H1 (cell line): ENCODE measurements around the gene CDCA4. TPM values are rescaled to one million over a fixed set of nuclear protein-coding genes. Genes with fewer than 3 reads are reported as not detected.

Experiments
- CTCF ChIA-PET: fragments of 300-600 bp; sonication (Branson Sonifier 250); formaldehyde crosslinking; loops from one replicate; lab custom pipeline; 2021; ENCODE audit not compliant: partially characterized antibody; lab: Charles Lee
- POLR2A ChIA-PET: fragments of 300-600 bp; sonication (Branson Sonifier 250); formaldehyde crosslinking; loops from one replicate; lab custom pipeline; 2021; ENCODE audit warnings: inconsistent platforms; ENCODE audit not compliant: partially characterized antibody; lab: Charles Lee
- DNase-seq, 2 experiments: peaks; one replicate each; pipeline versions ENCODE4 v3.0.0 to v3.0.0-alpha.2; 2010 to 2022; ENCODE audit warnings: low spot score in 2 of 2, low read depth in 1 of 2, mixed read lengths in 1 of 2
- FAIRE-seq: peaks from 2 replicates; lab custom pipeline; 2011; peaks lifted over from hg19 to GRCh38; lab: Jason Lieb, UNC
- H2AFZ ChIP-seq: 2 replicates; pipeline ENCODE4 v1.8.1; 2012; ENCODE audit warnings: low read length, inconsistent platforms
- H2AK5ac ChIP-seq: 2 replicates; pipeline ENCODE4 v1.6.1; 2013; ENCODE audit warnings: low read depth, low read length
- H2BK120ac ChIP-seq: replicated peaks from 2 replicates; pipeline ENCODE3; 2013; ENCODE audit warnings: low read depth, low read length, inconsistent platforms
- H2BK12ac ChIP-seq: 2 replicates; pipeline ENCODE4 v1.6.1; 2013; ENCODE audit warnings: low read depth, low read length
- H2BK15ac ChIP-seq: 2 replicates; pipeline ENCODE4 v1.6.1; 2013; ENCODE audit warnings: low read length
- H2BK20ac ChIP-seq: 2 replicates; pipeline ENCODE4 v1.6.1; 2013; ENCODE audit warnings: low read length
- H2BK5ac ChIP-seq: 2 replicates; pipeline ENCODE4 v1.6.1; 2013; ENCODE audit warnings: low read depth, low read length
- H3K14ac ChIP-seq: 2 replicates; pipeline ENCODE4 v1.6.1; 2013; ENCODE audit warnings: inconsistent platforms; ENCODE audit not compliant: insufficient read length
- H3K18ac ChIP-seq: 2 replicates; pipeline ENCODE4 v1.6.1; 2013; ENCODE audit warnings: low read length; ENCODE audit errors: extremely low read depth
- H3K23ac ChIP-seq: 2 replicates; pipeline ENCODE4 v1.6.1; 2013; ENCODE audit warnings: inconsistent platforms; ENCODE audit not compliant: insufficient read length
- H3K23me2 ChIP-seq: 2 replicates; pipeline ENCODE4 v1.6.1; 2013; ENCODE audit warnings: low read depth, low read length
- H3K27ac ChIP-seq: 2 replicates; pipeline ENCODE4 v1.6.1; 2011; ENCODE audit warnings: low read depth, low read length, inconsistent platforms
- H3K27me3 ChIP-seq, 4 experiments: replicated peaks in 1 of 4; 1 replicate in 1 of 4; 2 replicates in 3 of 4; pipeline versions ENCODE4 v1.6.1 to v1.8.1; 2011 to 2013; ENCODE audit warnings: low read length in 3 of 4, mild to moderate bottlenecking in 3 of 4, inconsistent platforms in 2 of 4, mixed read lengths in 2 of 4, moderate library complexity in 1 of 4; ENCODE audit not compliant: control insufficient read depth in 3 of 4, insufficient read depth in 3 of 4; ENCODE audit errors: extremely low read depth in 1 of 4
- H3K36me3 ChIP-seq, 4 experiments: 2 replicates each; pipeline versions ENCODE4 v1.6.1 to v1.8.1; 2011 to 2013; ENCODE audit warnings: mild to moderate bottlenecking in 4 of 4, low read length in 3 of 4, moderate library complexity in 2 of 4, control low read depth in 1 of 4, inconsistent platforms in 1 of 4; ENCODE audit not compliant: insufficient read depth in 4 of 4, control insufficient read depth in 2 of 4
- H3K4ac ChIP-seq: replicated peaks from 2 replicates; pipeline ENCODE3; 2013; ENCODE audit warnings: low read length, low read depth, mixed read lengths, inconsistent platforms; ENCODE audit not compliant: insufficient read length
- H3K4me1 ChIP-seq, 4 experiments: replicated peaks in 1 of 4; 1 replicate in 1 of 4; 2 replicates in 3 of 4; pipeline versions ENCODE4 v1.6.1 to v1.8.1; 2011 to 2013; ENCODE audit warnings: low read length in 3 of 4, inconsistent platforms in 2 of 4, mixed read lengths in 1 of 4; ENCODE audit not compliant: insufficient read depth in 4 of 4, control insufficient read depth in 3 of 4
- H3K4me2 ChIP-seq, 2 experiments: 2 replicates each; pipeline versions ENCODE4 v1.6.1 to v1.8.1; 2011 to 2013; ENCODE audit warnings: low read depth in 2 of 2, low read length in 2 of 2, control low read depth in 1 of 2, inconsistent platforms in 1 of 2, mild to moderate bottlenecking in 1 of 2; ENCODE audit not compliant: insufficient read depth in 1 of 2
- H3K4me3 ChIP-seq, 4 experiments: fragments of 200-600, 300-600 bp in 1 of 4; sonication (generic), shearing (Covaris generic), sonication (Bioruptor Twin) in 1 of 4; 2 replicates each; pipeline versions ENCODE4 v1.5.1 to v1.8.1; 2011 to 2016; ENCODE audit warnings: low read length in 4 of 4, low read depth in 3 of 4, control low read depth in 2 of 4, inconsistent platforms in 2 of 4, mild to moderate bottlenecking in 2 of 4, mixed read lengths in 1 of 4, moderate library complexity in 1 of 4; ENCODE audit not compliant: insufficient read depth in 2 of 4; ENCODE audit errors: extremely low read depth in 1 of 4
- H3K56ac ChIP-seq: replicated peaks from 2 replicates; pipeline ENCODE3; 2013; ENCODE audit warnings: low read depth, mild to moderate bottlenecking, mixed read lengths, low read length, inconsistent platforms; ENCODE audit not compliant: insufficient read length
- H3K79me1 ChIP-seq: 2 replicates; pipeline ENCODE4 v1.6.1; 2013; ENCODE audit warnings: low read depth, low read length, control low read depth
- H3K79me2 ChIP-seq, 2 experiments: 2 replicates each; pipeline versions ENCODE4 v1.6.1 to v1.8.1; 2012 to 2013; ENCODE audit warnings: low read length in 2 of 2, mild to moderate bottlenecking in 2 of 2, inconsistent platforms in 1 of 2; ENCODE audit not compliant: insufficient read depth in 2 of 2, control insufficient read depth in 1 of 2
- H3K9ac ChIP-seq, 4 experiments: replicated peaks in 1 of 4; 1 replicate in 1 of 4; 2 replicates in 3 of 4; pipeline versions ENCODE4 v1.6.1 to v1.8.1; 2011 to 2013; ENCODE audit warnings: low read depth in 3 of 4, low read length in 3 of 4, control low read depth in 2 of 4, mild to moderate bottlenecking in 2 of 4, moderate library complexity in 2 of 4, inconsistent platforms in 1 of 4; ENCODE audit errors: extremely low read depth in 1 of 4
- H3K9me3 ChIP-seq, 2 experiments: 2 replicates each; pipeline versions ENCODE4 v1.6.1 to v1.8.1; 2012 to 2013; ENCODE audit warnings: mild to moderate bottlenecking in 2 of 2, moderate library complexity in 2 of 2, control low read depth in 1 of 2, inconsistent platforms in 1 of 2, low read depth in 1 of 2, low read length in 1 of 2, mixed read lengths in 1 of 2; ENCODE audit not compliant: insufficient read depth in 2 of 2
- H4K20me1 ChIP-seq, 2 experiments: replicated peaks in 1 of 2; 2 replicates each; pipeline versions ENCODE3 to v1.8.1; 2011 to 2013; ENCODE audit warnings: inconsistent platforms in 2 of 2, low read length in 2 of 2, mild to moderate bottlenecking in 1 of 2; ENCODE audit not compliant: insufficient read depth in 2 of 2, control insufficient read depth in 1 of 2
- H4K5ac ChIP-seq: 2 replicates; pipeline ENCODE4 v1.6.1; 2013; ENCODE audit warnings: low read length, low read depth, mixed read lengths, inconsistent platforms; ENCODE audit not compliant: insufficient read length
- H4K8ac ChIP-seq: 2 replicates; pipeline ENCODE4 v1.8.0; 2013; ENCODE audit warnings: mild to moderate bottlenecking, moderate library complexity, low read length, inconsistent platforms; ENCODE audit not compliant: insufficient read depth; ENCODE audit errors: extremely low read depth
- H4K91ac ChIP-seq: replicated peaks from 2 replicates; pipeline ENCODE3; 2013; ENCODE audit warnings: low read length, mixed read lengths, inconsistent platforms; ENCODE audit not compliant: insufficient read length
- BACH1 ChIP-seq: IDR thresholded peaks from 2 replicates; pipeline ENCODE4 v1.6.1; 2012; ENCODE audit warnings: low read length, improper control_type of control experiment
- BCL11A ChIP-seq, 2 experiments: IDR thresholded peaks; one replicate each; pipeline ENCODE4 v1.6.1; 2011; ENCODE audit warnings: low read depth in 2 of 2, low read length in 2 of 2, mild to moderate bottlenecking in 2 of 2
- HDAC6 ChIP-seq: IDR thresholded peaks from one replicate; pipeline ENCODE4 v1.7.1; 2012; ENCODE audit warnings: low read depth, mild to moderate bottlenecking, inconsistent platforms, low read length, moderate library complexity
- YY1 ChIP-seq: IDR thresholded peaks from 2 replicates; pipeline ENCODE4 v1.6.1; 2011; ENCODE audit warnings: low read depth, mild to moderate bottlenecking, low read length
- whole genome bisulfite sequencing, 2 experiments: shearing (Covaris generic) in 1 of 2; methylation state at CpG; one replicate each; pipeline versions ENCODE4 v1.1.6 to v1.1.7; 2013 to 2015; ENCODE audit warnings: low lambda C conversion rate in 2 of 2, mixed read lengths in 2 of 2, inconsistent platforms in 1 of 2, low coverage in 1 of 2, missing lambda C conversion rate in 1 of 2; ENCODE audit not compliant: insufficient replicate concordance in 2 of 2, insufficient coverage in 1 of 2, insufficient read length in 1 of 2; ENCODE audit errors: extremely low coverage in 1 of 2, missing lambda C conversion rate in 1 of 2; 5-methylcytosine and 5-hydroxymethylcytosine counted together
- polyA plus RNA-seq, 7 experiments: library from polyadenylated mRNA; depleted of rRNA in 3 of 7; stranded (reverse) in 5 of 7; unstranded in 2 of 7; fragments of >200 nt in 5 of 7; fragments of 200-250 nt in 2 of 7; gene quantifications; 1 replicate in 5 of 7; 2 replicates in 1 of 7; 4 replicates in 1 of 7; pipeline versions ENCODE4 v1.2.1 to v1.2.3, GENCODE V29; 2011 to 2013; ENCODE audit warnings: missing spikeins in 2 of 7, mixed read lengths in 2 of 7
- total RNA-seq: library from RNA; stranded (reverse); fragmentation: NEBNext Ultra II Directional; extraction: Animal tissue kit (Norgen Biotek cat#: 25700); gene quantifications from 2 replicates; pipeline ENCODE4 v1.2.1, GENCODE V29; 2021
- TF ChIP-seq, protein P1 (sequence below): IDR thresholded peaks from 2 replicates; pipeline ENCODE4 v1.6.1; 2011; ENCODE audit warnings: low read depth, mild to moderate bottlenecking, low read length; ENCODE audit not compliant: insufficient read depth

CDCA4 gene
- total and polyA plus RNA-seq, 2 of the 8 experiments (the other 6 are each of a cell fraction or from before 2014, with no cell fraction given) = 49.9 to 62.4 TPM

DNA sequence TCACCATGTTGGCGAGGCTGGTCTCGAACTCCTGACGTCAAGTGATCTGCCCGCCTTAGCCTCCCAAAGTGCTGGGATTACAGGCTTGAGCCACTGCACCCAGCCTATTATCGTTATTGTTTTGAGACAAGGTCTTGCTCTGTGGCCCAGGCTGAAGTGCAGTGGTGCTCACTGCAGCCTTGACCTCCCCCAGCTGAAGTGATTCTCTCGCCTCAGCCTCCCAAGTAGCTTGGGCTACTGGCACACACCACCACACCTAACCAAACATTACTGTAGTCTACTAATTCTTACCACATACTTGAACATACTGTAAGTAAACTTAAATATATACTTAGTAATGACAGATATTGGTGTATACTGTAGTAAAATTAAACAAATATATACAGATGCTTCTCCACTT lies 4.5 kb upstream of the CDCA4 start:
- no peak overlapping the region for H2AFZ ChIP-seq
- ChIA-PET POLR2A (no interaction called here), CTCF (interaction anchor here (1.0 to 1.6 kb wide), 3 partner anchors 19 to 91 kb away, joined by 4 to 5 read pairs (median 4); no protein-coding TSS in a partner anchor)
- H3K23ac ChIP-seq = no peak overlapping the region
- H3K79me1 ChIP-seq = 0 out of 2 replicates have a peak, but pooled peaks cover 2% of the 10 kb centered on the region
- no peaks in the 10 kb centered on the region for H3K9me3 ChIP-seq
- TF ChIP-seq BACH1 (no peak), BCL11A (IDR thresholded peaks at IDR 0.05; ENCODE audit: low read depth in 2 of 2, low read length in 2 of 2) (no peak), YY1 (no peak), HDAC6 (no peak)
- TF ChIP-seq, protein P1, sequence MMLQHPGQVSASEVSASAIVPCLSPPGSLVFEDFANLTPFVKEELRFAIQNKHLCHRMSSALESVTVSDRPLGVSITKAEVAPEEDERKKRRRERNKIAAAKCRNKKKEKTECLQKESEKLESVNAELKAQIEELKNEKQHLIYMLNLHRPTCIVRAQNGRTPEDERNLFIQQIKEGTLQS = no peak
- H3K4me1 ChIP-seq = peaks cover 0 to 1% (median 0%) of the 10 kb centered on the region in 4 experiments; a peak in 1 of 7 replicates
- H3K23me2 ChIP-seq = peaks cover 5% of the 10 kb centered on the region; the same call in 1 of the 2 replicates
- FAIRE-seq (no peak), DNase-seq (no peak)
- H4K91ac ChIP-seq = no peak overlapping the region
- no peak overlapping the region for H3K4me2 ChIP-seq
- H3K4me3 ChIP-seq = no peak overlapping the region
- no peak overlapping the region for H2BK120ac ChIP-seq
- H3K18ac ChIP-seq = no peak overlapping the region
- H3K36me3 ChIP-seq = no peaks in the 10 kb centered on the region
- H3K79me2 ChIP-seq = no peaks in the 10 kb centered on the region; a peak in 1 of 4 replicates
- no peak overlapping the region for H4K8ac ChIP-seq
- 86% methylated on average over 6 of the region's 6 CpGs; no CpG with 5 or more reads in 1 of the 2 experiments for WGBS, 2 experiments
- H3K56ac ChIP-seq = no peak overlapping the region
- no peak overlapping the region for H2BK5ac ChIP-seq
- peaks cover 0 to 4% (median 1%) of the 10 kb centered on the region in 4 experiments; a peak in 1 of 7 replicates for H3K27me3 ChIP-seq
- no peak overlapping the region for H3K9ac ChIP-seq
- no peak overlapping the region for H3K4ac ChIP-seq
- H2BK15ac ChIP-seq = no peak overlapping the region
- H2AK5ac ChIP-seq = no peak overlapping the region
- H2BK20ac ChIP-seq = no peak overlapping the region
- no peak overlapping the region for H3K14ac ChIP-seq
- H2BK12ac ChIP-seq = no peak overlapping the region
- no peaks in the 10 kb centered on the region for H4K20me1 ChIP-seq
- no peak overlapping the region for H3K27ac ChIP-seq
- no peak overlapping the region for H4K5ac ChIP-seq
